Liver (tissue), 9 donors: ENCODE data around the gene FH. TPM values are rescaled to one million over a fixed set of nuclear protein-coding genes. Genes with fewer than 3 reads are reported as not detected.

Source experiments
- DNase-seq: peaks from one replicate; pipeline ENCODE4 v3.0.0-alpha.2; 2017; ENCODE audit warnings: low spot score
- H3K27ac ChIP-seq, 2 donors: one replicate each; pipeline ENCODE4 v1.7.0; 2013; ENCODE audit warnings: inconsistent platforms in 2 of 2, low read length in 2 of 2, control low read depth in 1 of 2, low read depth in 1 of 2, mild to moderate bottlenecking in 1 of 2
- H3K27me3 ChIP-seq, 4 donors: one replicate each; pipeline versions ENCODE4 v1.6.1 to v1.7.0; 2013; ENCODE audit warnings: low read length in 3 of 4, inconsistent platforms in 1 of 4, mild to moderate bottlenecking in 1 of 4, moderate library complexity in 1 of 4; ENCODE audit not compliant: control insufficient read depth in 4 of 4, insufficient read depth in 4 of 4
- H3K36me3 ChIP-seq, 4 donors: one replicate each; pipeline versions ENCODE4 v1.6.1 to v1.7.0; 2013; ENCODE audit warnings: low read length in 3 of 4, mild to moderate bottlenecking in 3 of 4, low read depth in 1 of 4, moderate library complexity in 1 of 4; ENCODE audit not compliant: control insufficient read depth in 4 of 4, insufficient read depth in 3 of 4
- H3K4me1 ChIP-seq, 4 donors: one replicate each; pipeline versions ENCODE4 v1.6.1 to v1.7.0; 2013; ENCODE audit warnings: low read length in 3 of 4, mild to moderate bottlenecking in 3 of 4, moderate library complexity in 1 of 4; ENCODE audit not compliant: control insufficient read depth in 4 of 4, insufficient read depth in 4 of 4
- H3K4me3 ChIP-seq, 3 donors: one replicate each; pipeline versions ENCODE4 v1.6.1 to v1.7.0; 2013; ENCODE audit warnings: low read length in 3 of 3, control low read depth in 1 of 3, low read depth in 1 of 3, mild to moderate bottlenecking in 1 of 3
- H3K9ac ChIP-seq, 2 donors: one replicate each; pipeline ENCODE4 v1.7.0; 2013; ENCODE audit warnings: low read length in 2 of 2, mild to moderate bottlenecking in 2 of 2, moderate library complexity in 2 of 2, control low read depth in 1 of 2, low read depth in 1 of 2
- H3K9me3 ChIP-seq, 4 donors: one replicate each; pipeline versions ENCODE4 v1.6.1 to v1.7.0; 2013; ENCODE audit warnings: low read length in 3 of 4; ENCODE audit not compliant: control insufficient read depth in 4 of 4
- EGR1 ChIP-seq, 2 donors: IDR thresholded peaks; 2 replicates each; pipeline ENCODE4 v1.6.1; 2016 to 2018; ENCODE audit warnings: antibody characterized with exemption in 2 of 2, low read depth in 2 of 2
- FOXA1 ChIP-seq: IDR thresholded peaks from 2 replicates; pipeline ENCODE4 v1.6.1; 2016; ENCODE audit warnings: antibody characterized with exemption
- FOXA2 ChIP-seq: IDR thresholded peaks from 2 replicates; pipeline ENCODE4 v1.6.1; 2016; ENCODE audit warnings: antibody characterized with exemption
- GABPA ChIP-seq, 2 donors: IDR thresholded peaks in 1 of 2; conservative IDR thresholded peaks in 1 of 2; 2 replicates each; pipeline ENCODE4 v1.6.1; 2016; ENCODE audit warnings: antibody characterized with exemption in 2 of 2, mild to moderate bottlenecking in 1 of 2, moderate library complexity in 1 of 2
- HNF4A ChIP-seq, 2 donors: conservative IDR thresholded peaks; 2 replicates each; pipeline ENCODE4 v1.6.1; 2016; ENCODE audit warnings: antibody characterized with exemption in 2 of 2, mild to moderate bottlenecking in 2 of 2
- HNF4G ChIP-seq: IDR thresholded peaks from 2 replicates; pipeline ENCODE4 v1.6.1; 2016; ENCODE audit warnings: antibody characterized with exemption
- JUND ChIP-seq, 2 donors: IDR thresholded peaks; 2 replicates each; pipeline ENCODE4 v1.6.1; 2016; ENCODE audit warnings: antibody characterized with exemption in 2 of 2
- NR2F2 ChIP-seq: IDR thresholded peaks from 2 replicates; pipeline ENCODE4 v1.6.1; 2016; ENCODE audit warnings: antibody characterized with exemption
- RAD21 ChIP-seq, 2 donors: IDR thresholded peaks; 2 replicates each; pipeline ENCODE4 v1.6.1; 2016; ENCODE audit warnings: antibody characterized with exemption in 2 of 2, mild to moderate bottlenecking in 2 of 2
- RXRA ChIP-seq, 2 donors: IDR thresholded peaks; 2 replicates each; pipeline ENCODE4 v1.6.1; 2017 to 2018; ENCODE audit warnings: antibody characterized with exemption in 2 of 2, mild to moderate bottlenecking in 1 of 2
- SP1 ChIP-seq: IDR thresholded peaks from 2 replicates; pipeline ENCODE4 v1.6.1; 2018; ENCODE audit warnings: antibody characterized with exemption, mild to moderate bottlenecking
- TAF1 ChIP-seq: conservative IDR thresholded peaks from 2 replicates; pipeline ENCODE4 v1.6.1; 2016; ENCODE audit warnings: antibody characterized with exemption, mild to moderate bottlenecking
- YY1 ChIP-seq: IDR thresholded peaks from 2 replicates; pipeline ENCODE4 v1.6.1; 2016; ENCODE audit warnings: antibody characterized with exemption, mild to moderate bottlenecking
- WGBS: extraction: QIAGEN DNeasy Blood & Tissue Kit; methylation state at CpG from one replicate; pipeline ENCODE4 v1.1.7; 2013; 5-methylcytosine and 5-hydroxymethylcytosine counted together
- polyA plus RNA-seq, 2 donors: library from polyadenylated mRNA; stranded (reverse) in 1 of 2; unstranded in 1 of 2; fragments of 200-250 nt in 1 of 2; fragments of >200 nt in 1 of 2; fragmentation: Nextera tagmentation in 1 of 2; extraction: Ambion mirVana in 1 of 2; gene quantifications; one replicate each; pipeline versions ENCODE4 v1.2.1 to v1.2.3, GENCODE V29; 2013 to 2015
- total RNA-seq, 2 donors: library from RNA; depleted of rRNA; stranded (reverse); fragments of >200 nt; gene quantifications; one replicate each; pipeline ENCODE4 v1.2.3, GENCODE V29; 2014
- TF ChIP-seq, protein P1 (sequence below): fragments of 150-350 bp; IDR thresholded peaks from 2 replicates; pipeline ENCODE4 v1.5.1; 2017; ENCODE audit warnings: improper control_type of control experiment, low read depth, low read length; ENCODE audit not compliant: missing input control
- TF ChIP-seq, protein P2 (sequence below): IDR thresholded peaks from 2 replicates; pipeline ENCODE4 v1.6.1; 2016; ENCODE audit warnings: antibody characterized with exemption
- TF ChIP-seq, protein P3 (sequence below): IDR thresholded peaks from 2 replicates; pipeline ENCODE4 v1.6.1; 2016; ENCODE audit warnings: antibody characterized with exemption
- TF ChIP-seq, protein P4 (sequence below): IDR thresholded peaks from 2 replicates; pipeline ENCODE4 v1.6.1; 2016; ENCODE audit warnings: antibody characterized with exemption
- TF ChIP-seq, protein P5 (sequence below): IDR thresholded peaks from 2 replicates; pipeline ENCODE4 v1.6.1; 2016; ENCODE audit warnings: antibody characterized with exemption, mild to moderate bottlenecking
- donor health status: healthy.
- donor health status: healthy.
- donor health status: healthy.
- donor health status: healthy.
- donor health status: healthy.

FH gene
- total and polyA plus RNA-seq, 4 donors = 68.3 to 145 (median 120) TPM

DNA sequence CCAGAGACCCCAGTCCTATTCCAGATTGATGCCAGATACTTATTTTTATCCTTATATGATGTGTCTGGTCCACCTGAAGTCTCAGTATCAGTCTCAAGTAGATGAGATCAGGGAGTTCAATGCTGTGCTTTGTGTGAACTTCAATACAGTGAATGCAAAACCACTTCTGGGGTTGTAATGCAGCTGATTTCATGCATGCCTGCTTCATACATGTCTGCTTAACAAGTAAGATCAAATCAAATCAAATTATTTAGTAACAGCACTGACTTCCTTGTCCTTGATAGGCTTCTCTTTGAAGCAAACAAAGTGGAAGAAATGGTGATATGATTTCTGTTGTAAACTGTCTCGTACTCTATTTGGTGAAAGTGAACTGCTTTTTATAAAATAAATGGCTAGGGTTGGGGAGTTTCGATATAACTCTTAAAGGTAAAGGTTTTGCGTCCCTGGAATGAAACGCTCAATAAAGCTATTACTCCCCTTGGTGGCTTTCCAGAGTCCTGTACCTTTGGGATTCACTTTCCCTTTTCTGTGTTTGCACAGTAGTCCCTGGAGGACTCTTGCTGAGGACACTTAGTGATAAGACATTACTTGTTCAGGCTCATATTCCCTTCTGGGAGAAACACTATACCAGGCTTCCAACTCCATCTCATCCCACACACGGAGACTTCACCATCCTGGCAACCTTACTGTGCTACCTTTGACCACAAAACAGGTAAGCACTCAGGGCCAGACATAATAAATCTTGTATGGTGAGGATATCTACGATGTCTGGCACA lies 59.3 kb downstream of the FH start:
- H3K4me3 ChIP-seq = no peak overlapping the region
- TF ChIP-seq NR2F2 (no peak), GABPA (IDR thresholded peaks at IDR 0.05 in 1 of 2, conservative IDR thresholded peaks at IDR 0.05 in 1 of 2) (no peak), HNF4G (no peak), RXRA (IDR thresholded peaks at IDR 0.05) (no peak), JUND (IDR thresholded peaks at IDR 0.05) (no peak), YY1 (no peak), SP1 (no peak), HNF4A (conservative IDR thresholded peaks at IDR 0.05) (no peak), TAF1 (no peak), EGR1 (IDR thresholded peaks at IDR 0.05; ENCODE audit: low read depth in 2 of 2) (no peak), FOXA1 (no peak), RAD21 (IDR thresholded peaks at IDR 0.05) (no peak), FOXA2 (no peak)
- TF ChIP-seq, protein P1, sequence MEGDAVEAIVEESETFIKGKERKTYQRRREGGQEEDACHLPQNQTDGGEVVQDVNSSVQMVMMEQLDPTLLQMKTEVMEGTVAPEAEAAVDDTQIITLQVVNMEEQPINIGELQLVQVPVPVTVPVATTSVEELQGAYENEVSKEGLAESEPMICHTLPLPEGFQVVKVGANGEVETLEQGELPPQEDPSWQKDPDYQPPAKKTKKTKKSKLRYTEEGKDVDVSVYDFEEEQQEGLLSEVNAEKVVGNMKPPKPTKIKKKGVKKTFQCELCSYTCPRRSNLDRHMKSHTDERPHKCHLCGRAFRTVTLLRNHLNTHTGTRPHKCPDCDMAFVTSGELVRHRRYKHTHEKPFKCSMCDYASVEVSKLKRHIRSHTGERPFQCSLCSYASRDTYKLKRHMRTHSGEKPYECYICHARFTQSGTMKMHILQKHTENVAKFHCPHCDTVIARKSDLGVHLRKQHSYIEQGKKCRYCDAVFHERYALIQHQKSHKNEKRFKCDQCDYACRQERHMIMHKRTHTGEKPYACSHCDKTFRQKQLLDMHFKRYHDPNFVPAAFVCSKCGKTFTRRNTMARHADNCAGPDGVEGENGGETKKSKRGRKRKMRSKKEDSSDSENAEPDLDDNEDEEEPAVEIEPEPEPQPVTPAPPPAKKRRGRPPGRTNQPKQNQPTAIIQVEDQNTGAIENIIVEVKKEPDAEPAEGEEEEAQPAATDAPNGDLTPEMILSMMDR = no peak
- TF ChIP-seq, protein P2, sequence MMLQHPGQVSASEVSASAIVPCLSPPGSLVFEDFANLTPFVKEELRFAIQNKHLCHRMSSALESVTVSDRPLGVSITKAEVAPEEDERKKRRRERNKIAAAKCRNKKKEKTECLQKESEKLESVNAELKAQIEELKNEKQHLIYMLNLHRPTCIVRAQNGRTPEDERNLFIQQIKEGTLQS = no peak
- TF ChIP-seq, protein P3, sequence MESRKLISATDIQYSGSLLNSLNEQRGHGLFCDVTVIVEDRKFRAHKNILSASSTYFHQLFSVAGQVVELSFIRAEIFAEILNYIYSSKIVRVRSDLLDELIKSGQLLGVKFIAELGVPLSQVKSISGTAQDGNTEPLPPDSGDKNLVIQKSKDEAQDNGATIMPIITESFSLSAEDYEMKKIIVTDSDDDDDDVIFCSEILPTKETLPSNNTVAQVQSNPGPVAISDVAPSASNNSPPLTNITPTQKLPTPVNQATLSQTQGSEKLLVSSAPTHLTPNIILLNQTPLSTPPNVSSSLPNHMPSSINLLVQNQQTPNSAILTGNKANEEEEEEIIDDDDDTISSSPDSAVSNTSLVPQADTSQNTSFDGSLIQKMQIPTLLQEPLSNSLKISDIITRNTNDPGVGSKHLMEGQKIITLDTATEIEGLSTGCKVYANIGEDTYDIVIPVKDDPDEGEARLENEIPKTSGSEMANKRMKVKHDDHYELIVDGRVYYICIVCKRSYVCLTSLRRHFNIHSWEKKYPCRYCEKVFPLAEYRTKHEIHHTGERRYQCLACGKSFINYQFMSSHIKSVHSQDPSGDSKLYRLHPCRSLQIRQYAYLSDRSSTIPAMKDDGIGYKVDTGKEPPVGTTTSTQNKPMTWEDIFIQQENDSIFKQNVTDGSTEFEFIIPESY = no peak
- TF ChIP-seq, protein P4, sequence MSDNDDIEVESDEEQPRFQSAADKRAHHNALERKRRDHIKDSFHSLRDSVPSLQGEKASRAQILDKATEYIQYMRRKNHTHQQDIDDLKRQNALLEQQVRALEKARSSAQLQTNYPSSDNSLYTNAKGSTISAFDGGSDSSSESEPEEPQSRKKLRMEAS = no peak
- TF ChIP-seq, protein P5, sequence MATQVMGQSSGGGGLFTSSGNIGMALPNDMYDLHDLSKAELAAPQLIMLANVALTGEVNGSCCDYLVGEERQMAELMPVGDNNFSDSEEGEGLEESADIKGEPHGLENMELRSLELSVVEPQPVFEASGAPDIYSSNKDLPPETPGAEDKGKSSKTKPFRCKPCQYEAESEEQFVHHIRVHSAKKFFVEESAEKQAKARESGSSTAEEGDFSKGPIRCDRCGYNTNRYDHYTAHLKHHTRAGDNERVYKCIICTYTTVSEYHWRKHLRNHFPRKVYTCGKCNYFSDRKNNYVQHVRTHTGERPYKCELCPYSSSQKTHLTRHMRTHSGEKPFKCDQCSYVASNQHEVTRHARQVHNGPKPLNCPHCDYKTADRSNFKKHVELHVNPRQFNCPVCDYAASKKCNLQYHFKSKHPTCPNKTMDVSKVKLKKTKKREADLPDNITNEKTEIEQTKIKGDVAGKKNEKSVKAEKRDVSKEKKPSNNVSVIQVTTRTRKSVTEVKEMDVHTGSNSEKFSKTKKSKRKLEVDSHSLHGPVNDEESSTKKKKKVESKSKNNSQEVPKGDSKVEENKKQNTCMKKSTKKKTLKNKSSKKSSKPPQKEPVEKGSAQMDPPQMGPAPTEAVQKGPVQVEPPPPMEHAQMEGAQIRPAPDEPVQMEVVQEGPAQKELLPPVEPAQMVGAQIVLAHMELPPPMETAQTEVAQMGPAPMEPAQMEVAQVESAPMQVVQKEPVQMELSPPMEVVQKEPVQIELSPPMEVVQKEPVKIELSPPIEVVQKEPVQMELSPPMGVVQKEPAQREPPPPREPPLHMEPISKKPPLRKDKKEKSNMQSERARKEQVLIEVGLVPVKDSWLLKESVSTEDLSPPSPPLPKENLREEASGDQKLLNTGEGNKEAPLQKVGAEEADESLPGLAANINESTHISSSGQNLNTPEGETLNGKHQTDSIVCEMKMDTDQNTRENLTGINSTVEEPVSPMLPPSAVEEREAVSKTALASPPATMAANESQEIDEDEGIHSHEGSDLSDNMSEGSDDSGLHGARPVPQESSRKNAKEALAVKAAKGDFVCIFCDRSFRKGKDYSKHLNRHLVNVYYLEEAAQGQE = no peak
- no peak for DNase-seq
- H3K36me3 ChIP-seq = no peaks in the 10 kb centered on the region
- no peak overlapping the region for H3K9ac ChIP-seq
- H3K9me3 ChIP-seq = no peaks in the 10 kb centered on the region
- no peak overlapping the region for H3K27ac ChIP-seq
- 65% methylated on average over 6 of the region's 6 CpGs for WGBS
- H3K4me1 ChIP-seq = no peaks in the 10 kb centered on the region
- no peaks in the 10 kb centered on the region for H3K27me3 ChIP-seq
